ENCODE data around the gene SLC4A4. TPM values are rescaled to one million over a fixed set of nuclear protein-coding genes. Genes with fewer than 3 reads are reported as not detected.

The SLC4A4 gene
- total and polyA plus RNA-seq, 2 of the 8 experiments (the other 6 are each of a cell fraction or from before 2014, with no cell fraction given) = 0.67 to 2.8 TPM

DNA sequence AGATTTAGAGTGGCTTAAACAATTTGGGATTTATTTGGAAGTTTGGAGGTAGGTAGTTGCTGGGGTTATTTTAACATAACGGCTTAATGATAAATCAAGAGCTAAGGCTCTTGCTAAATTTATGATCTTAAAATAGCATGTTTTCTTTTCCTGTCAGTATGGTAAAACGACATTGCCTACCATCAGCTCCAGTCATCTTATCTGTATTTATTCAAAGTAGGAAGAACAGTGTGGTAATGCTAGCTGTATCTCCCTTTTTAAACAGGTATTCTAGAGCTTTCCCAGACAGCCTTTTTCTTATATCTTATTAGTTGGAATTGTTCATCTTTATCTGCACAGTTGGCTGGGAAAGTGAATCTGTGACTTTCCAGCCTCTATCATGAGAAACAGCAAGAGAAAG, 110.2 kb downstream of the SLC4A4 start (continued):
- TF ChIP-seq, protein P1, sequence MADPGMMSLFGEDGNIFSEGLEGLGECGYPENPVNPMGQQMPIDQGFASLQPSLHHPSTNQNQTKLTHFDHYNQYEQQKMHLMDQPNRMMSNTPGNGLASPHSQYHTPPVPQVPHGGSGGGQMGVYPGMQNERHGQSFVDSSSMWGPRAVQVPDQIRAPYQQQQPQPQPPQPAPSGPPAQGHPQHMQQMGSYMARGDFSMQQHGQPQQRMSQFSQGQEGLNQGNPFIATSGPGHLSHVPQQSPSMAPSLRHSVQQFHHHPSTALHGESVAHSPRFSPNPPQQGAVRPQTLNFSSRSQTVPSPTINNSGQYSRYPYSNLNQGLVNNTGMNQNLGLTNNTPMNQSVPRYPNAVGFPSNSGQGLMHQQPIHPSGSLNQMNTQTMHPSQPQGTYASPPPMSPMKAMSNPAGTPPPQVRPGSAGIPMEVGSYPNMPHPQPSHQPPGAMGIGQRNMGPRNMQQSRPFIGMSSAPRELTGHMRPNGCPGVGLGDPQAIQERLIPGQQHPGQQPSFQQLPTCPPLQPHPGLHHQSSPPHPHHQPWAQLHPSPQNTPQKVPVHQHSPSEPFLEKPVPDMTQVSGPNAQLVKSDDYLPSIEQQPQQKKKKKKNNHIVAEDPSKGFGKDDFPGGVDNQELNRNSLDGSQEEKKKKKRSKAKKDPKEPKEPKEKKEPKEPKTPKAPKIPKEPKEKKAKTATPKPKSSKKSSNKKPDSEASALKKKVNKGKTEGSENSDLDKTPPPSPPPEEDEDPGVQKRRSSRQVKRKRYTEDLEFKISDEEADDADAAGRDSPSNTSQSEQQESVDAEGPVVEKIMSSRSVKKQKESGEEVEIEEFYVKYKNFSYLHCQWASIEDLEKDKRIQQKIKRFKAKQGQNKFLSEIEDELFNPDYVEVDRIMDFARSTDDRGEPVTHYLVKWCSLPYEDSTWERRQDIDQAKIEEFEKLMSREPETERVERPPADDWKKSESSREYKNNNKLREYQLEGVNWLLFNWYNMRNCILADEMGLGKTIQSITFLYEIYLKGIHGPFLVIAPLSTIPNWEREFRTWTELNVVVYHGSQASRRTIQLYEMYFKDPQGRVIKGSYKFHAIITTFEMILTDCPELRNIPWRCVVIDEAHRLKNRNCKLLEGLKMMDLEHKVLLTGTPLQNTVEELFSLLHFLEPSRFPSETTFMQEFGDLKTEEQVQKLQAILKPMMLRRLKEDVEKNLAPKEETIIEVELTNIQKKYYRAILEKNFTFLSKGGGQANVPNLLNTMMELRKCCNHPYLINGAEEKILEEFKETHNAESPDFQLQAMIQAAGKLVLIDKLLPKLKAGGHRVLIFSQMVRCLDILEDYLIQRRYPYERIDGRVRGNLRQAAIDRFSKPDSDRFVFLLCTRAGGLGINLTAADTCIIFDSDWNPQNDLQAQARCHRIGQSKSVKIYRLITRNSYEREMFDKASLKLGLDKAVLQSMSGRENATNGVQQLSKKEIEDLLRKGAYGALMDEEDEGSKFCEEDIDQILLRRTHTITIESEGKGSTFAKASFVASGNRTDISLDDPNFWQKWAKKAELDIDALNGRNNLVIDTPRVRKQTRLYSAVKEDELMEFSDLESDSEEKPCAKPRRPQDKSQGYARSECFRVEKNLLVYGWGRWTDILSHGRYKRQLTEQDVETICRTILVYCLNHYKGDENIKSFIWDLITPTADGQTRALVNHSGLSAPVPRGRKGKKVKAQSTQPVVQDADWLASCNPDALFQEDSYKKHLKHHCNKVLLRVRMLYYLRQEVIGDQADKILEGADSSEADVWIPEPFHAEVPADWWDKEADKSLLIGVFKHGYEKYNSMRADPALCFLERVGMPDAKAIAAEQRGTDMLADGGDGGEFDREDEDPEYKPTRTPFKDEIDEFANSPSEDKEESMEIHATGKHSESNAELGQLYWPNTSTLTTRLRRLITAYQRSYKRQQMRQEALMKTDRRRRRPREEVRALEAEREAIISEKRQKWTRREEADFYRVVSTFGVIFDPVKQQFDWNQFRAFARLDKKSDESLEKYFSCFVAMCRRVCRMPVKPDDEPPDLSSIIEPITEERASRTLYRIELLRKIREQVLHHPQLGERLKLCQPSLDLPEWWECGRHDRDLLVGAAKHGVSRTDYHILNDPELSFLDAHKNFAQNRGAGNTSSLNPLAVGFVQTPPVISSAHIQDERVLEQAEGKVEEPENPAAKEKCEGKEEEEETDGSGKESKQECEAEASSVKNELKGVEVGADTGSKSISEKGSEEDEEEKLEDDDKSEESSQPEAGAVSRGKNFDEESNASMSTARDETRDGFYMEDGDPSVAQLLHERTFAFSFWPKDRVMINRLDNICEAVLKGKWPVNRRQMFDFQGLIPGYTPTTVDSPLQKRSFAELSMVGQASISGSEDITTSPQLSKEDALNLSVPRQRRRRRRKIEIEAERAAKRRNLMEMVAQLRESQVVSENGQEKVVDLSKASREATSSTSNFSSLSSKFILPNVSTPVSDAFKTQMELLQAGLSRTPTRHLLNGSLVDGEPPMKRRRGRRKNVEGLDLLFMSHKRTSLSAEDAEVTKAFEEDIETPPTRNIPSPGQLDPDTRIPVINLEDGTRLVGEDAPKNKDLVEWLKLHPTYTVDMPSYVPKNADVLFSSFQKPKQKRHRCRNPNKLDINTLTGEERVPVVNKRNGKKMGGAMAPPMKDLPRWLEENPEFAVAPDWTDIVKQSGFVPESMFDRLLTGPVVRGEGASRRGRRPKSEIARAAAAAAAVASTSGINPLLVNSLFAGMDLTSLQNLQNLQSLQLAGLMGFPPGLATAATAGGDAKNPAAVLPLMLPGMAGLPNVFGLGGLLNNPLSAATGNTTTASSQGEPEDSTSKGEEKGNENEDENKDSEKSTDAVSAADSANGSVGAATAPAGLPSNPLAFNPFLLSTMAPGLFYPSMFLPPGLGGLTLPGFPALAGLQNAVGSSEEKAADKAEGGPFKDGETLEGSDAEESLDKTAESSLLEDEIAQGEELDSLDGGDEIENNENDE (IDR thresholded peaks at IDR 0.05; ENCODE audit: insufficient replicate concordance, low read length) = no peak
- TF ChIP-seq CHD1 (IDR thresholded peaks at IDR 0.05; ENCODE audit: low read depth, low read length) (no peak), SRF (IDR thresholded peaks at IDR 0.05; ENCODE audit: low read depth, low read length) (no peak), RNF2 (IDR thresholded peaks at IDR 0.05; ENCODE audit: borderline replicate concordance, low read depth, low read length, missing control alignments, poor library complexity, severe bottlenecking) (no peak), KDM4A (IDR thresholded peaks at IDR 0.05; ENCODE audit: low read depth, low read length, severe bottlenecking) (no peak), SIRT6 (IDR thresholded peaks at IDR 0.05; ENCODE audit: low read length) (no peak), MAFK (IDR thresholded peaks at IDR 0.05; ENCODE audit: low read depth, low read length) (no peak), POU5F1 (IDR thresholded peaks at IDR 0.05; ENCODE audit: low read depth, low read length) (no peak)

Measured in H1 (cell line).